Measurements from ENCODE around the gene E2F8. TPM values are rescaled to one million over a fixed set of nuclear protein-coding genes. Genes with fewer than 3 reads are reported as not detected.

Gene E2F8
- total and polyA plus RNA-seq, 11 donors: 0.84 to 6.6 (median 3.3) TPM

GRCh38 chr11:19225123-19225522 lies 15.6 kb downstream of the E2F8 start:
- Histone ChIP-seq H3K9me3 (peaks cover 0 to 8% (median 0%) of the 10 kb centered on the region in 12 donors), H3K4me1 (peaks cover 0 to 28% (median 5%) of the 10 kb centered on the region in 12 donors), H3K27ac (peak overlapping the region in 8 of 12 donors; percentile 5 to 66 (median 46)), H3K4me3 (no peak overlapping the region), H3K27me3 (no peaks in the 10 kb centered on the region), H3K36me3 (peaks cover 0 to 8% (median 0%) of the 10 kb centered on the region in 9 donors)
- intact Hi-C loops (cut with DNase I): no loop called here
- 75 to 86% (median 83%) methylated on average over 6 of the region's 6 CpGs for WGBS, 4 donors
- DNase-seq (peak in 4 of 5 donors; percentile 40 to 71 (median 50)), ATAC-seq (peak; percentile 69 to 95 (median 90))
- TF ChIP-seq, protein P1, sequence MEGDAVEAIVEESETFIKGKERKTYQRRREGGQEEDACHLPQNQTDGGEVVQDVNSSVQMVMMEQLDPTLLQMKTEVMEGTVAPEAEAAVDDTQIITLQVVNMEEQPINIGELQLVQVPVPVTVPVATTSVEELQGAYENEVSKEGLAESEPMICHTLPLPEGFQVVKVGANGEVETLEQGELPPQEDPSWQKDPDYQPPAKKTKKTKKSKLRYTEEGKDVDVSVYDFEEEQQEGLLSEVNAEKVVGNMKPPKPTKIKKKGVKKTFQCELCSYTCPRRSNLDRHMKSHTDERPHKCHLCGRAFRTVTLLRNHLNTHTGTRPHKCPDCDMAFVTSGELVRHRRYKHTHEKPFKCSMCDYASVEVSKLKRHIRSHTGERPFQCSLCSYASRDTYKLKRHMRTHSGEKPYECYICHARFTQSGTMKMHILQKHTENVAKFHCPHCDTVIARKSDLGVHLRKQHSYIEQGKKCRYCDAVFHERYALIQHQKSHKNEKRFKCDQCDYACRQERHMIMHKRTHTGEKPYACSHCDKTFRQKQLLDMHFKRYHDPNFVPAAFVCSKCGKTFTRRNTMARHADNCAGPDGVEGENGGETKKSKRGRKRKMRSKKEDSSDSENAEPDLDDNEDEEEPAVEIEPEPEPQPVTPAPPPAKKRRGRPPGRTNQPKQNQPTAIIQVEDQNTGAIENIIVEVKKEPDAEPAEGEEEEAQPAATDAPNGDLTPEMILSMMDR (IDR thresholded peaks at IDR 0.05): no peak
- no peak for TF ChIP-seq POLR2A (IDR thresholded peaks at IDR 0.05)

- DNase-seq: peak in 2 of 5 donors; percentile 36 to 47
- Histone ChIP-seq H3K9me3 (peaks cover 0 to 8% (median 0%) of the 10 kb centered on the region in 12 donors), H3K36me3 (peaks cover 0 to 8% (median 0%) of the 10 kb centered on the region in 9 donors), H3K4me3 (no peak overlapping the region), H3K27ac (peak overlapping the region in 8 of 12 donors; percentile 7 to 64 (median 37)), H3K27me3 (no peaks in the 10 kb centered on the region), H3K4me1 (peaks cover 0 to 41% (median 10%) of the 10 kb centered on the region in 12 donors)
- peak in 1 of 4 donors; percentile 5 for ATAC-seq
- TF ChIP-seq, protein P1 (IDR thresholded peaks at IDR 0.05): no peak
- TF ChIP-seq POLR2A (IDR thresholded peaks at IDR 0.05): no peak
- intact Hi-C loops (cut with DNase I): no loop called here
- WGBS, 4 donors: 19 to 35% (median 31%) methylated on average over 3 of the region's 3 CpGs
Measured at GRCh38 chr11:19220903-19221724, 19.6 kb downstream of the E2F8 start.

- TF ChIP-seq POLR2A (IDR thresholded peaks at IDR 0.05): no peak
- TF ChIP-seq, protein P1 (IDR thresholded peaks at IDR 0.05): no peak
- Histone ChIP-seq H3K36me3 (no peaks in the 10 kb centered on the region), H3K9me3 (peaks cover 0 to 8% (median 0%) of the 10 kb centered on the region in 12 donors), H3K27me3 (no peaks in the 10 kb centered on the region), H3K4me1 (peaks cover 0 to 28% (median 6%) of the 10 kb centered on the region in 12 donors), H3K4me3 (no peak overlapping the region), H3K27ac (peak overlapping the region; percentile 38 to 85 (median 73))
- peak; percentile 77 to 88 (median 82) for ATAC-seq
- WGBS, 4 donors: 53 to 65% (median 59%) methylated on average over 15 of the region's 15 CpGs
- DNase-seq: peak in 4 of 5 donors; percentile 62 to 79 (median 72)
- intact Hi-C loops (cut with DNase I): no loop called here
Measured at GRCh38 chr11:19218786-19219460, 21.8 kb downstream of the E2F8 start.

- DNase-seq (no peak), ATAC-seq (peak; percentile 50 to 61 (median 58))
- H3K27ac ChIP-seq: peak overlapping the region; percentile 38 to 85 (median 73)
- H3K4me1 ChIP-seq: peaks cover 0 to 28% (median 6%) of the 10 kb centered on the region in 12 donors
- H3K36me3 ChIP-seq: no peaks in the 10 kb centered on the region
- H3K4me3 ChIP-seq: no peak overlapping the region
- peaks cover 0 to 2% (median 0%) of the 10 kb centered on the region in 9 donors for H3K27me3 ChIP-seq
- peaks cover 0 to 8% (median 0%) of the 10 kb centered on the region in 12 donors for H3K9me3 ChIP-seq
- 42 to 66% (median 52%) methylated on average over 3 of the region's 3 CpGs for WGBS, 4 donors
- intact Hi-C loops (cut with DNase I): no loop called here
- TF ChIP-seq, protein P1 (IDR thresholded peaks at IDR 0.05): no peak
- no peak for TF ChIP-seq POLR2A (IDR thresholded peaks at IDR 0.05)
Measured at GRCh38 chr11:19218216-19218615, 22.5 kb downstream of the E2F8 start.

All from heart left ventricle (tissue), 16 donors.